Endothelial cell of umbilical vein (primary cell): ENCODE results near the gene SRA1. TPM values are rescaled to one million over a fixed set of nuclear protein-coding genes. Genes with fewer than 3 reads are reported as not detected.

Experiments used
- BruUV-seq: library from RNA; stranded (reverse); fragments of 400-500 nt; replicated peaks from 2 replicates; lab custom pipeline; 2021; lab: Mats Ljungman, UMichigan
- CTCF ChIA-PET: fragments of 300-600, 350-600 bp; sonication (Branson Sonifier 250); formaldehyde crosslinking; loops from one replicate; lab custom pipeline; 2021; ENCODE audit warnings: antibody characterized with exemption, inconsistent platforms; lab: Charles Lee
- POLR2A ChIA-PET: fragments of 300-600, 350-600 bp; sonication (Branson Sonifier 250); formaldehyde crosslinking; loops from one replicate; lab custom pipeline; 2021; ENCODE audit warnings: antibody characterized with exemption, inconsistent platforms; lab: Charles Lee
- DNase-seq: peaks from one replicate; pipeline ENCODE4 v3.0.0-alpha.2; 2011; ENCODE audit warnings: low read depth, low spot score
- FAIRE-seq: peaks from 2 replicates; lab custom pipeline; 2011; peaks lifted over from hg19 to GRCh38; lab: Jason Lieb, UNC
- H2AFZ ChIP-seq: 2 replicates; pipeline ENCODE4 v1.6.0; 2012; ENCODE audit warnings: low read depth, low read length, control low read depth, inconsistent platforms
- H3K27ac ChIP-seq: 2 replicates; pipeline ENCODE4 v1.5.1; 2011; ENCODE audit warnings: low read depth, mild to moderate bottlenecking, control low read depth, low read length, moderate library complexity; ENCODE audit not compliant: insufficient read depth
- H3K27me3 ChIP-seq, 2 experiments: 2 replicates each; pipeline versions ENCODE4 v1.6.0 to v1.6.1; 2011; ENCODE audit warnings: low read length in 2 of 2, mixed read lengths in 1 of 2; ENCODE audit not compliant: control insufficient read depth in 2 of 2, insufficient read depth in 2 of 2
- H3K36me3 ChIP-seq, 2 experiments: 2 replicates in 1 of 2; 3 replicates in 1 of 2; pipeline ENCODE4 v1.5.1; 2011; ENCODE audit warnings: low read length in 2 of 2, mild to moderate bottlenecking in 1 of 2, moderate library complexity in 1 of 2; ENCODE audit not compliant: control insufficient read depth in 2 of 2, insufficient read depth in 2 of 2; ENCODE audit errors: extremely low read depth in 1 of 2
- H3K4me1 ChIP-seq: 3 replicates; pipeline ENCODE4 v1.5.1; 2011; ENCODE audit warnings: mild to moderate bottlenecking, low read length; ENCODE audit not compliant: control insufficient read depth, insufficient read depth; ENCODE audit errors: extremely low read depth
- H3K4me2 ChIP-seq: 2 replicates; pipeline ENCODE4 v1.6.1; 2011; ENCODE audit warnings: low read length, control low read depth, mixed read lengths; ENCODE audit not compliant: insufficient read depth
- H3K4me3 ChIP-seq, 3 experiments: fragments of 200-600 bp in 1 of 3; sonication (generic), shearing (Covaris generic) in 1 of 3; replicated peaks in 1 of 3; 2 replicates each; pipeline ENCODE4 v1.5.1; 2011 to 2016; ENCODE audit warnings: control low read depth in 3 of 3, low read length in 3 of 3, mild to moderate bottlenecking in 2 of 3, inconsistent platforms in 1 of 3, low read depth in 1 of 3, moderate library complexity in 1 of 3; ENCODE audit not compliant: insufficient read depth in 1 of 3
- H3K79me2 ChIP-seq: 2 replicates; pipeline ENCODE4 v1.6.0; 2012; ENCODE audit warnings: low read length, inconsistent platforms; ENCODE audit not compliant: control insufficient read depth, insufficient read depth
- H3K9ac ChIP-seq: replicated peaks from 2 replicates; pipeline ENCODE3; 2011; ENCODE audit warnings: low read length, control low read depth; ENCODE audit not compliant: insufficient read depth; ENCODE audit errors: extremely low read depth
- H3K9me1 ChIP-seq: replicated peaks from 3 replicates; pipeline ENCODE4 v1.6.0; 2011; ENCODE audit warnings: mild to moderate bottlenecking, low read length; ENCODE audit not compliant: control insufficient read depth, insufficient read depth; ENCODE audit errors: extremely low read depth
- H3K9me3 ChIP-seq: replicated peaks from 2 replicates; pipeline ENCODE4 v1.5.1; 2012; ENCODE audit warnings: low read length, inconsistent platforms; ENCODE audit not compliant: control insufficient read depth, insufficient read depth
- H4K20me1 ChIP-seq: replicated peaks from 2 replicates; pipeline ENCODE3; 2011; ENCODE audit warnings: mild to moderate bottlenecking, low read length; ENCODE audit not compliant: control insufficient read depth, insufficient read depth; ENCODE audit errors: extremely low read depth
- EZH2 ChIP-seq: IDR thresholded peaks from 2 replicates; pipeline ENCODE4 v1.6.1; 2012; ENCODE audit warnings: borderline replicate concordance, low read depth, mild to moderate bottlenecking, moderate library complexity, low read length, inconsistent platforms; ENCODE audit not compliant: severe bottlenecking
- FOS ChIP-seq: IDR thresholded peaks from 2 replicates; pipeline ENCODE4 v1.6.1; 2011; ENCODE audit warnings: mild to moderate bottlenecking, low read length, moderate library complexity, borderline replicate concordance; ENCODE audit not compliant: insufficient read depth
- GATA2 ChIP-seq: IDR thresholded peaks from 2 replicates; pipeline ENCODE4 v1.7.0; 2011; ENCODE audit warnings: low read depth, mild to moderate bottlenecking, moderate library complexity, mixed read lengths, low read length; ENCODE audit not compliant: insufficient read length, insufficient read depth
- JUN ChIP-seq: IDR thresholded peaks from 2 replicates; pipeline ENCODE4 v1.6.1; 2011; ENCODE audit warnings: borderline replicate concordance, low read depth; ENCODE audit not compliant: insufficient read length, insufficient read depth
- MAX ChIP-seq: IDR thresholded peaks from 2 replicates; pipeline ENCODE4 v1.6.1; 2011; ENCODE audit not compliant: insufficient read depth, insufficient read length
- MYC ChIP-seq: IDR thresholded peaks from one replicate; pipeline ENCODE4 v1.6.1; 2011; ENCODE audit warnings: mild to moderate bottlenecking, low read depth, low read length
- POLR2A ChIP-seq: IDR thresholded peaks from 2 replicates; pipeline ENCODE4 v1.6.1; 2012; ENCODE audit warnings: low read depth, mild to moderate bottlenecking, control low read depth, low read length
- POLR2AphosphoS5 ChIP-seq: IDR thresholded peaks from 2 replicates; pipeline ENCODE4 v1.6.1; 2012; ENCODE audit warnings: low read depth, mild to moderate bottlenecking, control low read depth, low read length, moderate library complexity; ENCODE audit not compliant: insufficient read depth
- dilution Hi-C: fragments of 300-500 bp; cut with MboI; formaldehyde crosslinking; loops from one replicate; pipeline ENCODE4 v1.15.0; 2019; ENCODE audit warnings: low sequenced_read_pairs; ENCODE audit not compliant: extremely low pct_ligation_motif_present
- intact Hi-C: fragments of 100-400 bp; cut with micrococcal nuclease; formaldehyde crosslinking; loops from one replicate; pipeline ENCODE4 v1.10.0; 2022
- polyA plus RNA-seq, 4 experiments: library from polyadenylated mRNA; depleted of rRNA in 3 of 4; stranded (reverse) in 3 of 4; unstranded in 1 of 4; fragments of >200 nt; gene quantifications; 2 replicates each; pipeline versions ENCODE4 v1.2.1 to v1.2.3, GENCODE V29; 2011 to 2012; ENCODE audit warnings: missing spikeins in 1 of 4
- total RNA-seq: library from RNA; stranded (reverse); gene quantifications from 2 replicates; pipeline ENCODE4 v1.2.3, GENCODE V29; 2021
- TF ChIP-seq, protein P1 (sequence below), 2 donors: IDR thresholded peaks; 1 replicate in 1 of 2; 2 replicates in 1 of 2; pipeline ENCODE4 v1.5.1; 2011; ENCODE audit warnings: low read length in 2 of 2, mild to moderate bottlenecking in 2 of 2, moderate library complexity in 2 of 2, control low read depth in 1 of 2, inconsistent platforms in 1 of 2, low read depth in 1 of 2; ENCODE audit not compliant: insufficient read depth in 1 of 2; ENCODE audit errors: extremely low read depth in 1 of 2

Gene SRA1
- total and polyA plus RNA-seq, 2 donors (not counting 3 experiments of a cell fraction or from before 2014, with no cell fraction given) = 17.6 to 19.7 TPM

GRCh38 chr5:140540227-140540626 lies 17.0 kb downstream of the SRA1 start:
- peaks cover 7% of the 10 kb centered on the region for H3K4me1 ChIP-seq
- ChIA-PET POLR2A (no interaction called here), CTCF (interaction anchor here (0.7 to 1.4 kb wide), 4 partner anchors 12 to 188 kb away, joined by 3 to 4 read pairs (median 4); partner anchors contain the start of gene TMCO6)
- H3K9ac ChIP-seq = no peak overlapping the region
- peaks cover 11 to 19% of the 10 kb centered on the region in 2 experiments for H3K36me3 ChIP-seq
- no peaks in the 10 kb centered on the region for H3K27me3 ChIP-seq
- H3K9me1 ChIP-seq = peaks cover 2% of the 10 kb centered on the region
- H3K4me3 ChIP-seq = no peak overlapping the region
- H3K27ac ChIP-seq = no peak overlapping the region
- no peaks in the 10 kb centered on the region for H3K79me2 ChIP-seq
- H3K4me2 ChIP-seq = no peak overlapping the region
- dilution Hi-C loops = no loop called here
- intact Hi-C loops = no loop called here
- no peak for FAIRE-seq
- DNase-seq = no peak
- no peak for TF ChIP-seq EZH2
- no peak for TF ChIP-seq MYC
- no peak for TF ChIP-seq GATA2
- TF ChIP-seq, protein P1, sequence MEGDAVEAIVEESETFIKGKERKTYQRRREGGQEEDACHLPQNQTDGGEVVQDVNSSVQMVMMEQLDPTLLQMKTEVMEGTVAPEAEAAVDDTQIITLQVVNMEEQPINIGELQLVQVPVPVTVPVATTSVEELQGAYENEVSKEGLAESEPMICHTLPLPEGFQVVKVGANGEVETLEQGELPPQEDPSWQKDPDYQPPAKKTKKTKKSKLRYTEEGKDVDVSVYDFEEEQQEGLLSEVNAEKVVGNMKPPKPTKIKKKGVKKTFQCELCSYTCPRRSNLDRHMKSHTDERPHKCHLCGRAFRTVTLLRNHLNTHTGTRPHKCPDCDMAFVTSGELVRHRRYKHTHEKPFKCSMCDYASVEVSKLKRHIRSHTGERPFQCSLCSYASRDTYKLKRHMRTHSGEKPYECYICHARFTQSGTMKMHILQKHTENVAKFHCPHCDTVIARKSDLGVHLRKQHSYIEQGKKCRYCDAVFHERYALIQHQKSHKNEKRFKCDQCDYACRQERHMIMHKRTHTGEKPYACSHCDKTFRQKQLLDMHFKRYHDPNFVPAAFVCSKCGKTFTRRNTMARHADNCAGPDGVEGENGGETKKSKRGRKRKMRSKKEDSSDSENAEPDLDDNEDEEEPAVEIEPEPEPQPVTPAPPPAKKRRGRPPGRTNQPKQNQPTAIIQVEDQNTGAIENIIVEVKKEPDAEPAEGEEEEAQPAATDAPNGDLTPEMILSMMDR (IDR thresholded peaks at IDR 0.05; ENCODE audit: extremely low read depth in 1 of 2, insufficient read depth in 1 of 2, low read depth in 1 of 2, low read length in 2 of 2) = no peak
- TF ChIP-seq POLR2AphosphoS5 = no peak
- TF ChIP-seq MAX = no peak
- TF ChIP-seq FOS = no peak
- no peak for TF ChIP-seq JUN
- TF ChIP-seq POLR2A = no peak
- no peaks in the 10 kb centered on the region for H3K9me3 ChIP-seq
- BruUV-seq = no TSS peak
- no peaks in the 10 kb centered on the region for H4K20me1 ChIP-seq
- H2AFZ ChIP-seq = no peak overlapping the region
